ENCODE measurements around the gene GBX2. TPM values are rescaled to one million over a fixed set of nuclear protein-coding genes. Genes with fewer than 3 reads are reported as not detected.
"Not testable (repeated sequence)": the region's sequence is repeated elsewhere in the genome, so short reads cannot be mapped to it uniquely, and the experiment has no call there.

Gene GBX2
- total RNA-seq, 1 donor from 2014 or later: 6.7 TPM

DNA sequence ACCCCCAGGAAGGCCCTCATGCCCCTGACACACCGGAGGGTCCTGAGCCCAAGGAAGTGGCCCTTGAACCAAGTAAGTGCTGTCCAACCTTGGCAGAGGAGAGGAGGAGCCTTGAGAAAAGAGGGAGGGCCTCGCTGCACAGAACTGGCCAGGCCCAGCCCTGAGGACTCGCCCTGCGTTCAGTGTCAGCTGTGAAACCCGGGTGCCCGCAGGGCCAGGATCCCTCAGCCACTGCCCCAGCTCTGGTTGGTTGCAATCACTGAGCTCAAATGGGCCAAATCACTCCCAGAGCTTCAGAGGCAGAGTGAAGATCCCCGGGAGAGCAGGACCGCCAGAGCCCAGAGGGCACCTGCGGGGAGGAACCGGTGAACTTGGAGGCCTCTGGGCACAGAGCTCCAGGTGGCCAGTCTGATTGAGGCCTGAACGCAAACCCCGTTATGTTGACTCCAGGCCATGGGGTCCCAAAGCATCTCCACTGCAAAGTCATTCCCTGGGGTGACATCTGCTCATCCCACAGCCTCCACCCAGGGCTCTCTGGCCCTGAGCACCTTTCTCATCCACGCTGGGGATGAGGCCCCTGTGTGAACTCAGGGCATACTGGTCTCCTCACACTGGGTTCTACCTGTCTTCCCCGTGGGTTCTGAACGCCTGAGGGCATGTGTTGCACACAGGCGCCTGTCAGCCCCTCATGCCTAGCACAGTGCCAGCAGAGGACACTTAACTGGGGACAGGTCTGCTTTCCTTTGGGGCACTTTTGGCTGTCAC, 11.9 kb downstream of the GBX2 start:
- DNase-seq (ENCODE audit: low spot score): no peak

DNA sequence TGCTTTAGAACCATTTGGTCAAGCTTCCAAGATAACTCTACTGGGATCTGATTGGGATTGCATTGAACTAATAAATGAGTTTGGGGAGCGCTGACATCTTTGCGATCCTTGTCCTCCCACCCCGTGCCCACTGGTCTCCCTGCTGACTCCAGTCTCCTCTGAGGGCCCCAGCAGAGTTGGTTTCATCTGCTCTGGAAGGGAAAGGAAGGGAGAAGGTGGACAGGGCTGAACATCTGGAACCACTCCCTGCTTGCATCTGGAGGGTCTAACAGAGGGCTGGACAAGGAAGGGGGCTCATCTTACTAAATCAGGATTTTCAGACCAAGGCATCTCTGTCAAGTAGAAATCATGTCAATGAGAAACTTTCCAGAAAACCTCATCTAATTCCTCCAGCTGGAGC, 12.8 kb downstream of the GBX2 start:
- no peak for DNase-seq (ENCODE audit: low spot score)

DNA sequence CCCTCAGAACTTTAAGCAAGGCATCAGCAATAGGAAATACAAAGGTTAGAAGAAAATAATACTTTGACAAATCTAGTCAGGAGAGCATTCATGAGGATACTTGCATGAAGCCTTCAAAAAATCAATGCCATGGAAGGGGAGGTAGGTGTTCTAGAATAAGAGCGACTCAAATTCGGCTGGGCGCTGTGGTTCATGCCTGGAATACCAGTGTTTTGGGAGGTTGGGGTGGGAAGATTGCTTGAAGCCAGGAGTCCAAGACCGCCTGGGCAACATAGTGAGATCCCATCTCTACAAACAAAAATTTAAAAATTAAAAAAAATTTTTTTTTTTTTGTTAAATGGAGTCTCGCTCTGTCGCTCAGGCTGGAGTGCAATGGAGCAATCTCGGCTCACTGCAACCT, 21.8 kb downstream of the GBX2 start:
- DNase-seq (ENCODE audit: low spot score): no peak

DNA sequence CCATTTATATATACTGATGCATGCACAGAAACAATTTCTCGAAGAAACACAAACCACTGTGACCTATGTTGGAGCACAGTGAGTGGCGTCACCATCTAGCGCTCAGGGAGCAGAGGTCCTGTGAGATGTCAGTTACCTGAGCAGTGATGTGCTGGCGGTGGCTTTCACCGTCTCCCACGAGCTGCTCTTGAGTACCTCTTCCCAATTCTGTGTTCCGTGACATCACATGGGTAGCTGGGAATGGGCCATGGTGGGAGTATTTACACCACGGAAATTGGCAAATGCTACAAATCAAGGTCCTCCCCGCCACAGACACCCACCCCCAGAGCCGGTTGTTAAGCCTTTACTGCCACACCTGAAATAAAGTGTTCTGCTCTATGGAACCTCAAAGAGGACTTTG, 24.4 kb downstream of the GBX2 start:
- DNase-seq (ENCODE audit: low spot score): no peak

DNA sequence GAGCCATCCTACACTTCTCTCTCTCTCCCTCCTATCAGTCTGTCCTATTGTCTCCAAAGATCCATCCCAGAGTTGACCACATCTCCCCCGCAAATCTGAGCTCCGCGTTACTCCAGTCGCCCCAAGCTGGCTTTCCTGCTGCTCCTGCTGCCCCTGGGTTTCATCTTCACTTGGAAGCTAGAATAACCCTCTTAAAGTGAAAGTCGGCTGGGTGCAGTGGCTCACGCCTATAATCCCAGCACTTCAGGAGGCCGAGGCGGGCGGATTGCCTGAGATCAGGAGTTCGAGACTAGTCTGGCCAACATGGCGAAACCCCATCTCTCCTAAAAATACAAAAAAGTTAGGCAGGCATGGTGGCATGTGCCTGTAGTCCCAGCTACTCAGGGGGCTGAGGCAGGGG, 26.6 kb downstream of the GBX2 start:
- not testable (repeated sequence) for DNase-seq (ENCODE audit: low spot score)

DNA sequence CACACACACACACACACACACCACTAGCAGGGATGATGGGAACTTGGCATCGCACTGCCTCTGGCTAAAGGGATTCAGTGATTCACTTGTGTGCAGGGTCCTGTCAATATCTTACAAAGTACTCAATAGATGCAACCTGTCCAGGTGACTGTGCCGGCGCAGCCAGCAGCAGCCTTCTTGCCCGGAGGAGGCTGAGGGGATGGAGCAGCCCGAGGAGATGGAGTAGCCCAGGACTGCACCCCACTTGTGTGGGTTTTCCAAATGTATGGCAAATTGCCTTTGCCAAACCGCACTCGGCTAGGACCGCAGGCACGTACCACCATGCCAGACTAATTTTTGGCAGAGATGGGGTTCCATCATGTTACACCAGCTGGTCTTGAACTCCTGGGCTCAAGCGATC, 31.1 kb downstream of the GBX2 start:
- no peak for DNase-seq (ENCODE audit: low spot score)

DNA sequence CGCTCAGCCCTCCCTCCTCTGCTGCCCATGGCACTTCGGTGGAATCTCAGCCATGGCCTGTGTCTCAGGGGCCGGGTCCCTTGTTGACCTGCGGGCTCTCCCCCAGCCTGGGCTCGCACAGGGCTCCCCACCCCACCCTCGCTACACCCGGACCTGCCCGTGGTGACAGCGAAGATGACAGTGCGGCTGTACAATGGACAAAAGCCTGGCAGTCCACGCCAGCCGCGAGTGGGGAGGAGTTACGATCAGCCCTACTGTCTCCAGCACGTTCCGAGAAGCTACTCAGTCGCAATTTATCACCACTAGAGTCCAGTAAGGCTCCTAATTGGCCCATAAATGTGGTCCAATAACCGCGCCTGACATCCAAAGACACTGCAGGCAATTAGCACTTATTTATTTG, 31.6 kb downstream of the GBX2 start:
- DNase-seq (ENCODE audit: low spot score): no peak

DNA sequence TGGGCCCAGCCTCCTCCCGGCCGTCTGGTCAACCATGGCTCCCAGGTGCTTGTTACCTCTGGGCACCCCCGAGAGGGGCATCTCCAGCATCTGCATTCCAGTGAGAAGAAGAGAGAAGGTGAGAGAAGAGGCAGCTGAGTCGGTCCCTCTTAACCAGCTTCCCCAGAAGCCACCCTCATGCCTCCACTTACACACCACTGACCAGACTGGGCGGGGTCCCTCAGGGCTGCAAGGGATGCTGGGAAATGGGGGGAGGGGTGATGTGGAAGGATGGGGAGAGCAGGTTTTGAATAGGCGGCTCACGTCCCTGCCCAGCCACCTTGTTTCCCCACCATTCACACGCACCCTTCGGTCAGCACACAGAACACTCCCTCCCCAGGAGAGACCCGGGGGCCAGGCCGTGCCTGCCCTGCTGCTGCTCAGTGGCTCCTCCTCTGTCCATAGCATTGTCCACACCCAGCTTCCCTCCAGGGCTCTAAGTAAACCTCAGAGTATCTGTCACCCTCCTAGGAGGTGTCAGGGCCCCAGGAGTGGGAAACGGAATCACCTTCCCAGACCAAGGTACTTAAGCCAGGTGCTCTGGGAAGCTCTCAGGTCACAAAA, 34.7 kb downstream of the GBX2 start:
- DNase-seq (ENCODE audit: low spot score): no peak

DNA sequence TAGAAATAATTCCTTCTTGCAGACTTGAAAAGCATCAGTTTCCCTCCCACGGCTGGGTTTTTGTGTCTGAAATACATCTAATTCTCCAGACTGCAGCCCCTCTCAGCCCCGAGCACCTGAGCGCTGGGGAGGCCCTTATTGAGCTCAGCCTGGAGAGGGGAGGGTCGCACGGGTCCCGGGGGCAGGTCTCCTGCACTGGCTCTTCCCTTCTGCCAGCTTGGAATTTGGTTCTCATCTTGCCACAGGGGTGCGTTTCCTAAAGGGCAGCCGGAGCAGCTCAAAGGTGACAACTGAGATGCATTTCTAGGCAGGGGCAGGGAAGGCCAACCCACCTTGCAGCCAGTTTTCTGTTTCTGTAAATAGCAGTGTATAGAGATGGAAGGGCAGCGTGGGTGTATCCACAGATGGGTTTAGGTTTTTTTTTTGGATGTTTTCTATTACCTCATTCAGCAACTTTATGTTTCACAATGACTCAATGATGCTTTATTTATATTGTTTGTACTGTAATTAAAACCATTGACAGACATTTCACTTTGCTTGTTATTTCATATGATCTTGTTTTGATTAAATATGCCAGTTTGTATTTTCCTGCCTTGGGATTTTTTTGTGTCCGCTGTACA, 37.0 kb downstream of the GBX2 start:
- DNase-seq (ENCODE audit: low spot score): no peak

DNA sequence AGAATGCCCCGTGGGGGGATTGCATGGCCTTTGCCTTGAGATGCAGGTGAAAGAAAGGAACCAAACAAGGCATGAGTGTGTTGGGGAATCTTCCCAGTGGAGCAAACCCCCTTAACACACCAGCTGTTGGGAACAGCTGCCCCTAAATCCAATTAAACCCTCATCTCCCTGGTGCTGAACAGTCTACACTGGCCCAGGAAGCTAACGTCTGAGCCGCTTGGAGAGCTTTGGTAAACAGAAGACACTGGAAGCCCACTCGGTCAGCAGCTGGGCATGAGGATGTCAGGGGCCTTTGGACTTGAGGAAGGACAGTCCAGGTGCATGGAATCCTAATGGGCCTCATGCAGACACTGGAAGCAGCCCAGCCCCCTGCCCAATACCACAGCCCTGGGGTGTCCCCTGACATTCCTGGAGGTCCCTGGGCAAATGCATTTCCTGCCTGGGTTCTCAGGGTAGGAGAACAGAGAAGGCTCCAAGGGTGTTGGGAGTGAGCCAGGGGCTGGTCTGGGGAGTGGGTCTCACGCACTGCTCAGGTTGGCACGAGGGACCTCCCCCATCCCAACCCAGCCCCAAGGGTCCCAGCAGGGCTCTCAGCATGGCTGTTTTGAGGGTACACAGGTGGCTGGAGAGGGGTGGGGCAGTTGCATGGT, 37.7 kb downstream of the GBX2 start:
- DNase-seq (ENCODE audit: low spot score): no peak

DNA sequence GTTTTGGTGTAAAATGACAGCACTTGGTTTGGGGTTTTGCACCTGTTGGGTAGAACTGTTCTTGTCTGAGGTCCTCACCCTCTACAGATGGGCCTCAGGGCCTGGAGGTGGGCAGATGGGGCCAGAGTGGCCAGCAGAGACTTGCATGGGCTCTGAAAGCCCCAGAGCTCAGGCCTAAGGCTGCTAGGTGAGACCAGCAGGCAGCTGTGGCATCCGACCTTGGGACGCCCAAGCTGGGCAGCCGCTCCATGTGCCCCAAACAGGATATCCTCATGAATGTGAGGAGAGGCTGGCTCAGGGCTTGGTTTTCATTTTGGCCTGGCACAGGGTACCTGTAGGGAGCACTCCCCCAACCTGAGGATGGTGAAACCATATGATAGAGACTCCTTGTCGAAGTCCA, 38.3 kb downstream of the GBX2 start:
- DNase-seq (ENCODE audit: low spot score): no peak

DNA sequence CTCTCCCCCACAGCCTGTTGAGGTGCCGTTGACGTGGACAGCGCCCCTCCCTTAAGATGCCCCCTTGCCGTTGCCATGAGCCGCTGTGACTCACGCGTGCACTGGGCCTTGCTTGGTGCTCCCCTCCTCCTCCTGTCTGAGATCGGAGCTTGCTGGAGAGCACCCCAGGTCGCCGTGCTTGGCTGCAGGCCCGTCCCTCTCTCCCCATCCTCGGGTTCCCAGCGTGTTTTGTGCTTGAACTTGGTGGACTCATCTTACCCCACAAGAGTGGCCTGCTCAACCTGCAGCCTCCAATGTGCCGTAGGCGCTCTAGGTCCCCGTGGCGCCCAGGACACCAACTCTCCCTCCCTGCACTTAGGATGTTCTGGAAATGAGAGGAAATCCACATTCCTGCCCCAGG, 39.9 kb downstream of the GBX2 start:
- no peak for DNase-seq (ENCODE audit: low spot score)

DNA sequence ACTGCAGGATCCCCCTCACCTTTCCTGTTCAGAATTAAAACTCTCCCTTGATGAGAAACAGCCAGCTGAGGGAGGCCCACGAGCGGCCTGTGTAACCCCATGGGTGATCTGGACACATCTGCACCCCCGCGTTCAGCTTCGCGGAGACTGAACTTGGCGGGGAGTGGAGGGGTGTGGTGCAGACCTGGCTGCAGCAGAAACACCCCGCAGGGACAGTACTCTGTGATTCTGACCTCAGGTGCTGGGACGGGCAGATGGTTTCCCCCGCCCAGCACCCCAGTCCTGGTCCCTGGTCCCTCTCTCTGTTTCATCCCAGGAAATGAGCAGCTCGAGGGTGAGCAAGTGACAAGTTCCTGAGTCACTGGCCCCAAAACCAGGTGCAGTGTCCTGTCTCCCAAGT, 41.2 kb downstream of the GBX2 start:
- no peak for DNase-seq (ENCODE audit: low spot score)

DNA sequence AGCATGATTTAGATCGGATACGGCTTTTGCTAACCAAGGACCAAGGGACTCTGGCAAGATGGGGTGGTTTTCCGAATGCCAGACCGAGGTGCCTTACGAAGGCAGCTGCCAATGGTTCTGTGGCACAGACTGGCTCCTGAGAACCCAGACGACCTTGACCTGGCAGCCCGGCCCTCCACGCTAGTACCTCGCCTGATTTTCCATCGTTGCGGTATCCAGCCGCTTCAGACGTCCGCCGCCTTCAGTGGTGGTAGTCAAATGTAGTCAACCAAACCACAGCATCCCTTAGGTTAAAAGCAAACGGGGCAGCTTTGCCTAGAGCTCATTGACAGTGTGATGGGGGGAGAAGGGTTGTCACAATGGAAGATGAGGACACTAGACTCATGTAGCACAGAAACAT, 42.6 kb downstream of the GBX2 start:
- DNase-seq (ENCODE audit: low spot score): no peak

DNA sequence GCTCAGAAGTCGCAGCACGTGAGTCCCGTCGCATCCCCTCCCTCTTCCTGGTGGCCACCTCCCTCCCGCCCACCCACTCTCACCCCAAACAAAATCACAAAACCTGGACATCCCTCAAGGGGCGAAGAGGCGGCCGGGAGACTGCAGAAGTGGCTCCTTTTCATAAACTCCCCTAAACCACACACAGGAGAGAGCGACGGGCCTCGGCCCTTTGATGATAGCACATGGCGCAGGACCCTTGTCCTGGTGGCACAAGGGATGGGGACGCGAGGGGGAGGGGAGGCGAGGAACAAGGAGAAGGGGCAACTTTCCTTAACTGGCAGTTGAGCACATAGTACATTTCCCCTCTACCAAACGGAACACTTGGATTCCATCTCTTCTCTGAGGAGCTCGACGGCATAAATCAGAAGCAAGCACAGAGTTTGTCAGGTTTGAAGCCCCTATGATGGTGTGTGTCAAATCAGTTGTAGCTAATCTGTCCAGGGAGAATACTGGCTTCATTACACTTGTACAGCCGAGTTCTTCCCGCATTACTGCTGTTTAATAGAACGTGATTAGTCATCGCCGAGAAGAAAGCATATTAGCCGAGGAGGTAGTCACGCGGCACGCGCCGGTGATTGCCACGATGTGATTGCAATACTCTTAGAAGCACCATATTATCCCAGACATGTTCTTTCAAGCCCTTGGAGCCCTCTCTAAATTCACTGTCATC, 43.8 kb downstream of the GBX2 start:
- DNase-seq (ENCODE audit: low spot score): no peak

DNA sequence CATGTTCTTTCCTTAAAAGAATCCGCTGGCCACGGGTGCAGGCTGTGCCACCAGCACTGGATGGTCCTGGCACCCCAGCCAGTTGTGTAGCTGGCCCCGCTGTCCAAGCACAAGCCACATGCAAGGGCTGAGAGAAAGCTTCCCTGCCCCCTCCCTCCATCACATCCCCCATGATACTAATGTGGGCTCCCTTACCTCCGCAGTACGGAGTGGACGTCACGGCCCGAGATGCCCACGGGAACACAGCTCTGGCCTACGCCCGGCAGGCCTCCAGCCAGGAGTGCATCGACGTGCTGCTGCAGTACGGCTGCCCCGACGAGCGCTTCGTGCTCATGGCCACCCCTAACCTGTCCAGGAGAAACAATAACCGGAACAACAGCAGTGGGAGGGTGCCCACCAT, 44.5 kb downstream of the GBX2 start:
- DNase-seq (ENCODE audit: low spot score): no peak

DNA sequence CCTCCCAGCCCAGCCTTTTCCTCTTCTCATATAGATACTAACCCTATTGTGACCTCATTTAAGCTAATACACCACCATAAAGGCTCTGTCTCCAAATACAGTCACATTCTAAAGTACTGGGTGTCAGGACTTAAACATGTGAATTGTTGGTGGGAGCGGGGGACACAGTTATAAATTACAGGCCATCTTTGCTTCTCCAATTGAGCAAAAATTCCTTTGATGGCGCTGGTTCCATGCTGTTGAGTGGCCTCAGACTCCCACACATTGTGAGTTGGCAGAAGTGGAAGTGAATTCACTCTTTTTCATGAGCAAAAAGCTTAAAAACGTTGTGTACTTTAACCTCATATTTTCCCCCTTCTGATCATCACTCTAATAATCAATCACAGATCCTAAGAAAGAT, 46.0 kb downstream of the GBX2 start:
- DNase-seq (ENCODE audit: low spot score): no peak

DNA sequence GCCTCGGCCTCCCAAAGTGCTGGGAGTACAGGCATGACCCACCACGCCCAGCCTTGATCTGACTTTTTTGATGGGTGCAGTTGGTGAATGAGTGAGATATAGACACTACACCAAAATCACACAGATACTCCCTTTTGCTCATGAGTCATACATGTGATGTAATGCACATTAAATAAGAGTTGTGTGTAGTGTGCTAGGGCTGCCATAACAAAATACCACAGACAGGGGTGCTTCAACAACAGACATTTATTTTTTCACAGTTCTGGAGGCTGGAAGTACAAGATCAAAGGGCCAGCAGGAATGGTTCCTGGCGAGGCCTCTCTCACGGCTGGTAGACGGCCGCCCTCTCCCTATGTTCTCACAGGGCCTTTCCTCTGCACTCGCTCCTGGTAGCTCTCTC, 46.6 kb downstream of the GBX2 start:
- DNase-seq (ENCODE audit: low spot score): no peak

DNA sequence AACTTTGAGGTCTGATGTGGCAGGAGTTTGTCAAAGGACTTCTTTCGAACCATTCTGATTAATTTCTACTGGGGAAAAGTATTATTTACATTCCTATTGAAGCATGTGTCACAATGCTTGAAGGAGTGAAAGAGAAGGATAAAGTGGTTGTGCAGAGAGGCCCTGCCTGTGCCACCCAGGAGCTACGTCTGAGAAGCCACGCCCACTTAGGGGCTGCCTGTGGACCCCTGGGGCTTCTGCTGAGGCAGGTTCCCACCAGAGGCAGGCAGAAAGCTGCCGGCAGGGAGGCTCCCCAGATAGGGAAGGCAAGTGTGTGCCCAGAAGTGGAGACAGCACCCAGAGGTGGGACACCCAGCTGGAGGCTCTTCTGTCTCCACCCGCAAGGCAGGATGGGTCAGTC, 47.4 kb downstream of the GBX2 start:
- DNase-seq (ENCODE audit: low spot score): no peak

DNA sequence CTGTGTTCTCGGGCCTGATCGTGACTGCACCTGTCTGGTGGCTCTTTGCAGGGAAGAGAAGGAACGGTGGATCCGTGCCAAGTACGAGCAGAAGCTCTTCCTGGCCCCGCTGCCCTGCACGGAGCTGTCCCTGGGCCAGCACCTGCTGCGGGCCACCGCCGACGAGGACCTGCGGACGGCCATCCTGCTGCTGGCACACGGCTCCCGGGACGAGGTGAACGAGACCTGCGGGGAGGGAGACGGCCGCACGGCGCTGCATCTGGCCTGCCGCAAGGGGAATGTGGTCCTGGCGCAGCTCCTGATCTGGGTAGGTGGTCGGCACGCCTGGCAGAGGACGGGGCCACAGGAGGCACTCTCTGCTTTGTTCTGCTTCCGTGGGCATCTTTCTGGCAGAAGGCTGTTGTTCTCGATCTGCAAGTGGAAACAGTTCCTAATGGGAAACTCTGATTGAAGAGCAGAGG, 48.0 kb downstream of the GBX2 start:
- DNase-seq (ENCODE audit: low spot score): no peak

DNA sequence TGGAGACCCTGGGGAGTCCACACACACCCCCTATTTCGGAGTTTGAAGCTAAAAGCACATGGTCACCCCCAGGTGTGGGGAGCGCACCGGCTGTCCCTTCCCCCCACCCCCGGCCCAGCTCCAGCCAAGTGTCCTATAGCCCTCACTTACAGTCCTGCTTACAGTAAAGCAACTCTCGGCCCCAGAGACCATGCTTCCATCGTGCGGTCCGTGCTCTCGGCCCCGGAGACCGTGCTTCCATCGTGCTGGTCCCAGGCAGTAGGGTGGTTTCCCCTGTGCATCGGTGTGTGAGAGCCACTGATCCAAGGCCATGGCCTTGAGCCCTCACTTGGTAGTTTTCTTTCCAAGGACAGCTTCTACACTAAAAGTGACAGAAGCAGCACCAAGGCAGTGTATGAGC, 48.7 kb downstream of the GBX2 start:
- DNase-seq (ENCODE audit: low spot score): no peak

DNA sequence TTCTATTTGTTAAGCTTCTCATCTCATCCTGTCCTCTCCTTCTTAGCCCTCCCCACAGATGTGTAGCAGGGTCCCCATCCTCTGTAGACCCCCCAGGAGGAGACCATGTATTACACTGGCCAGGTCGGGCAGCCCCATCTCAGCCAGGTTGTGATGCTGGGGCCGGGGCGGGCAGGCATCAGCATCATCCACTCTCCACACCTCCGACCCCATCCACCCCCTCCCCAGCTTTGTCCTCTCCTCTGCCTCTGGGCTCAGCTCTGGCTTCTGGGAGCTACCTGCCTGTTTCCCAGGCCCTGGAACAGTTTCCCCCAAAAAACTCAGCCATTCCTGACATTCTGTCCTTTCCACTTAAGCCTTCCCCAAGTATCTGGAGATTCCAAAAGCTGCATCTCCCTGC, 49.2 kb downstream of the GBX2 start:
- no peak for DNase-seq (ENCODE audit: low spot score)
